B cell (primary cell): ENCODE results near the gene INTU. TPM values are rescaled to one million over a fixed set of nuclear protein-coding genes. Genes with fewer than 3 reads are reported as not detected.

Experiments
- ATAC-seq: fragments of 200-7000 bp; cut with Tn5 transposase; one replicate; pipeline ENCODE4 v1.10.0; 2021; ENCODE audit warnings: low read depth, mild to moderate bottlenecking, moderate number of reproducible peaks, moderate library complexity
- CTCF ChIA-PET: fragments of 350-600 bp; sonication (Branson Sonifier 250); formaldehyde crosslinking; loops from one replicate; lab custom pipeline; 2021; ENCODE audit warnings: antibody characterized with exemption, inconsistent platforms; lab: Charles Lee
- POLR2A ChIA-PET: fragments of 350-600 bp; sonication (Branson Sonifier 250); formaldehyde crosslinking; loops from one replicate; lab custom pipeline; 2021; ENCODE audit warnings: antibody characterized with exemption; lab: Charles Lee
- DNase-seq: peaks from one replicate; pipeline ENCODE4 v3.0.0; 2013
- H2AFZ ChIP-seq: 2 replicates; pipeline ENCODE4 v1.6.1; 2012; ENCODE audit warnings: mild to moderate bottlenecking, low read depth, low read length; ENCODE audit not compliant: insufficient read depth, poor library complexity, severe bottlenecking
- H3K27ac ChIP-seq, 2 donors: 1 replicate in 1 of 2; 2 replicates in 1 of 2; pipeline ENCODE4 v1.5.1; 2012 to 2013; ENCODE audit warnings: low read length in 2 of 2, mild to moderate bottlenecking in 2 of 2, moderate library complexity in 1 of 2
- H3K27me3 ChIP-seq, 4 experiments: fragments of 200-600 bp in 1 of 4; sonication (generic) in 1 of 4; replicated peaks in 1 of 4; 1 replicate in 2 of 4; 2 replicates in 2 of 4; pipeline versions ENCODE4 v1.6.1 to v1.7.0; 2013 to 2016; ENCODE audit warnings: low read length in 3 of 4, mild to moderate bottlenecking in 2 of 4, mixed read lengths in 1 of 4, moderate library complexity in 1 of 4; ENCODE audit not compliant: insufficient read depth in 4 of 4, control insufficient read depth in 3 of 4; ENCODE audit errors: control extremely low read depth in 1 of 4
- H3K36me3 ChIP-seq, 2 experiments: replicated peaks in 1 of 2; 1 replicate in 1 of 2; 2 replicates in 1 of 2; pipeline versions ENCODE4 v1.6.1 to v1.7.1; 2013; ENCODE audit warnings: low read length in 1 of 2; ENCODE audit not compliant: insufficient read depth in 2 of 2, control insufficient read depth in 1 of 2; ENCODE audit errors: control extremely low read depth in 1 of 2, extremely low read depth in 1 of 2
- H3K4me1 ChIP-seq, 2 donors: fragments of 200-600 bp in 1 of 2; sonication (generic) in 1 of 2; 1 replicate in 1 of 2; 2 replicates in 1 of 2; pipeline versions ENCODE4 v1.5.1 to v1.6.1; 2013 to 2017; ENCODE audit warnings: low read length in 2 of 2; ENCODE audit not compliant: control insufficient read depth in 2 of 2, insufficient read depth in 2 of 2
- H3K4me2 ChIP-seq: replicated peaks from 2 replicates; pipeline ENCODE3; 2012; ENCODE audit warnings: mild to moderate bottlenecking, low read depth, low read length; ENCODE audit not compliant: poor library complexity, severe bottlenecking
- H3K4me3 ChIP-seq, 5 experiments: fragments of 200-600 bp in 1 of 5; sonication (generic) in 1 of 5; 1 replicate in 3 of 5; 2 replicates in 2 of 5; pipeline versions ENCODE4 v1.5.1 to v1.7.0; 2011 to 2016; ENCODE audit warnings: low read length in 4 of 5, mild to moderate bottlenecking in 4 of 5, low read depth in 2 of 5, control low read depth in 1 of 5, moderate library complexity in 1 of 5; ENCODE audit not compliant: insufficient read depth in 1 of 5; ENCODE audit errors: control extremely low read depth in 1 of 5, extremely low read depth in 1 of 5
- H3K79me2 ChIP-seq: fragments of 200-600 bp; sonication (generic); one replicate; pipeline ENCODE4 v1.6.0; 2016; ENCODE audit warnings: low read length; ENCODE audit not compliant: control insufficient read depth, insufficient read depth
- H3K9ac ChIP-seq: fragments of 200-600 bp; sonication (generic); 2 replicates; pipeline ENCODE4 v1.6.1; 2017; ENCODE audit warnings: mild to moderate bottlenecking, low read length, moderate library complexity
- H3K9me3 ChIP-seq, 3 donors: one replicate each; pipeline versions ENCODE4 v1.6.1 to v1.7.1; 2013; ENCODE audit warnings: low read length in 2 of 3; ENCODE audit not compliant: control insufficient read depth in 2 of 3, insufficient read depth in 1 of 3; ENCODE audit errors: control extremely low read depth in 1 of 3
- H4K20me1 ChIP-seq: 2 replicates; pipeline ENCODE4 v1.6.0; 2012; ENCODE audit warnings: mild to moderate bottlenecking, low read length; ENCODE audit not compliant: insufficient read depth, control insufficient read depth, poor library complexity, severe bottlenecking
- H3K27ac Mint-ChIP-seq: one replicate; pipeline ENCODE4 v1.8.0; 2021; ENCODE audit warnings: mixed read lengths
- H3K27me3 Mint-ChIP-seq: one replicate; pipeline ENCODE4 v1.8.0; 2021; ENCODE audit warnings: mixed read lengths
- H3K4me1 Mint-ChIP-seq: one replicate; pipeline ENCODE4 v1.8.0; 2021; ENCODE audit warnings: mixed read lengths
- H3K4me3 Mint-ChIP-seq: one replicate; pipeline ENCODE4 v1.8.0; 2021; ENCODE audit warnings: mixed read lengths
- H3K9me3 Mint-ChIP-seq: one replicate; pipeline ENCODE4 v1.8.0; 2022; ENCODE audit warnings: mixed read lengths; ENCODE audit not compliant: insufficient read depth
- EZH2 ChIP-seq: IDR thresholded peaks from 2 replicates; pipeline ENCODE4 v1.6.1; 2012; ENCODE audit warnings: borderline replicate concordance, low read depth, mild to moderate bottlenecking, moderate library complexity, low read length; ENCODE audit not compliant: insufficient read depth, poor library complexity, severe bottlenecking
- WGBS: methylation state at CpG from one replicate; pipeline ENCODE4 v1.1.5; 2013; ENCODE audit warnings: missing lambda C conversion rate; ENCODE audit not compliant: insufficient coverage; 5-methylcytosine and 5-hydroxymethylcytosine counted together
- intact Hi-C: fragments of 100-400 bp; cut with micrococcal nuclease; formaldehyde crosslinking; loops from one replicate; pipeline ENCODE4 v1.10.0; 2022
- polyA plus RNA-seq: library from polyadenylated mRNA; depleted of rRNA; stranded (reverse); fragments of >200 nt; gene quantifications from 2 replicates; pipeline ENCODE4 v1.2.3, GENCODE V29; 2012
- total RNA-seq, 2 donors: library from RNA; stranded (reverse); fragments of 120-200 nt in 1 of 2; gene quantifications; 1 replicate in 1 of 2; 2 replicates in 1 of 2; pipeline versions ENCODE4 v1.2.3 to v1.2.4, GENCODE V29; 2013 to 2022
- TF ChIP-seq, protein P1 (sequence below): fragments of 200-600 bp; IDR thresholded peaks from one replicate; pipeline ENCODE4 v1.8.0; 2022; ENCODE audit warnings: antibody characterized with exemption, mild to moderate bottlenecking

The INTU gene
- total and polyA plus RNA-seq, 2 donors (not counting 1 experiment from before 2014, with no cell fraction given): not detected

DNA sequence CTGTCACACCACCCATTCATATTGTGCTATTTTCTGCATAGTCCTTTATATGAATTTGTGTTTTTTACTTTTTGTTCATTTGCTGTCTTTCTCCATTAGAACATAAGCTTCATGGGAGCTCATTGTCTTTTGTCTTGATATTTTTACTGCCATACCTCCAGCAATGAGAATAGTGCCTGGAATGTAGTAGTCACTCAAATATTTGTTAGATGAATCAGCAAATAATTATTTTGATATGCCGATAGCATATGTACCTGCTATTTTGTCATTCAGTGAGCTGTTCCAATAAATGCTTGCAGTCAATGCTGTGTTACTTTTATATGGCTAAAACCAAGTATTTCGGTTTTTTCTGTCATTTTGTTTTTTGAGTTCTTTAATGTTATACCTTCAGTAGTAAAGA, 53.9 kb downstream of the INTU start:
- no peak overlapping the region for H2AFZ ChIP-seq
- H3K27ac ChIP-seq: no peak overlapping the region
- no peak overlapping the region for H3K4me3 Mint-ChIP-seq
- H3K4me1 ChIP-seq: no peaks in the 10 kb centered on the region
- no peaks in the 10 kb centered on the region for H3K4me1 Mint-ChIP-seq
- ChIA-PET CTCF (no interaction called here), POLR2A (no interaction called here)
- H3K4me2 ChIP-seq: no peak overlapping the region
- DNase-seq: no peak
- H3K9me3 Mint-ChIP-seq: no peaks in the 10 kb centered on the region
- no peaks in the 10 kb centered on the region for H3K36me3 ChIP-seq
- no peak overlapping the region for H3K27ac Mint-ChIP-seq
- ATAC-seq: no peak
- TF ChIP-seq, protein P1, sequence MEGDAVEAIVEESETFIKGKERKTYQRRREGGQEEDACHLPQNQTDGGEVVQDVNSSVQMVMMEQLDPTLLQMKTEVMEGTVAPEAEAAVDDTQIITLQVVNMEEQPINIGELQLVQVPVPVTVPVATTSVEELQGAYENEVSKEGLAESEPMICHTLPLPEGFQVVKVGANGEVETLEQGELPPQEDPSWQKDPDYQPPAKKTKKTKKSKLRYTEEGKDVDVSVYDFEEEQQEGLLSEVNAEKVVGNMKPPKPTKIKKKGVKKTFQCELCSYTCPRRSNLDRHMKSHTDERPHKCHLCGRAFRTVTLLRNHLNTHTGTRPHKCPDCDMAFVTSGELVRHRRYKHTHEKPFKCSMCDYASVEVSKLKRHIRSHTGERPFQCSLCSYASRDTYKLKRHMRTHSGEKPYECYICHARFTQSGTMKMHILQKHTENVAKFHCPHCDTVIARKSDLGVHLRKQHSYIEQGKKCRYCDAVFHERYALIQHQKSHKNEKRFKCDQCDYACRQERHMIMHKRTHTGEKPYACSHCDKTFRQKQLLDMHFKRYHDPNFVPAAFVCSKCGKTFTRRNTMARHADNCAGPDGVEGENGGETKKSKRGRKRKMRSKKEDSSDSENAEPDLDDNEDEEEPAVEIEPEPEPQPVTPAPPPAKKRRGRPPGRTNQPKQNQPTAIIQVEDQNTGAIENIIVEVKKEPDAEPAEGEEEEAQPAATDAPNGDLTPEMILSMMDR: no peak
- TF ChIP-seq EZH2: no peak
- no peaks in the 10 kb centered on the region for H3K27me3 Mint-ChIP-seq
- H3K9me3 ChIP-seq: no peaks in the 10 kb centered on the region
- no peaks in the 10 kb centered on the region for H3K79me2 ChIP-seq
- H3K27me3 ChIP-seq: no peaks in the 10 kb centered on the region
- WGBS: no CpG with 5 or more reads among the region's 2 CpGs
- H3K4me3 ChIP-seq: no peak overlapping the region
- H3K9ac ChIP-seq: no peak overlapping the region
- H4K20me1 ChIP-seq: no peaks in the 10 kb centered on the region
- intact Hi-C loops: no loop called here

DNA sequence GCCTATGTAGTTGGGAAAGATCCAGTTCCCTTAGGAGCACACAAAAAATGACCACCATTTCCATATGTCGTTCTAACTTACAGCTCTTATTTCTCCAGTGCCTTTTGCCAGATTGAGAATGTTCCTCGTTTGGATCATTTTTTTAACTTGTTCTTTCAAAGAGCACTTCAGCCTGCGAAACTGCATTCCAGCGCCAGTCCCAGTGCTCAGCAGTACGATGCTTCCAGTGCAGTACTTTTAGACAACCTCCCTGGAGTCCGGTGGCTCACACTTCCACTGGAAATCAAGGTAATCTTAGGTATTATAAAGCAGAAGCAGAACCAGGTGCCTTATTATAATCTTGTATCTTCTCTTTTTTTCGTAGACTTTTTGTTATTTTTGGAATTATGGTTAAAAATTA, 54.8 kb downstream of the INTU start:
- DNase-seq: no peak
- intact Hi-C loops: no loop called here
- TF ChIP-seq, protein P1: no peak
- no peak for TF ChIP-seq EZH2
- POLR2A ChIA-PET: no interaction called here
- Histone ChIP-seq H3K27me3 (no peaks in the 10 kb centered on the region), H3K27ac (no peak overlapping the region), H3K4me2 (no peak overlapping the region), H3K79me2 (no peaks in the 10 kb centered on the region), H3K36me3 (no peaks in the 10 kb centered on the region), H3K9me3 (no peaks in the 10 kb centered on the region), H3K9ac (no peak overlapping the region), H3K4me1 (no peaks in the 10 kb centered on the region), H3K4me3 (no peak overlapping the region), H4K20me1 (no peaks in the 10 kb centered on the region), H2AFZ (no peak overlapping the region)
- Mint-ChIP-seq H3K9me3 (no peaks in the 10 kb centered on the region), H3K27me3 (no peaks in the 10 kb centered on the region), H3K4me3 (no peak overlapping the region), H3K27ac (no peak overlapping the region), H3K4me1 (no peaks in the 10 kb centered on the region)
- CTCF ChIA-PET: no interaction called here
- no peak for ATAC-seq
- 73% methylated on average over 4 of the region's 7 CpGs for WGBS
